Measurements from ENCODE around the gene EPS8L2. TPM values are rescaled to one million over a fixed set of nuclear protein-coding genes. Genes with fewer than 3 reads are reported as not detected.

The EPS8L2 gene
- total RNA-seq, 1 donor from 2014 or later, result 1.0 TPM

GRCh38 chr11:765025-765801, 59.2 kb downstream of the EPS8L2 start:
- Histone ChIP-seq H3K4me1 (ENCODE audit: control insufficient read depth in 3 of 3, insufficient read depth in 3 of 3, low read length in 3 of 3) (peaks cover 0 to 5% (median 0%) of the 10 kb centered on the region in 3 donors), H3K36me3 (ENCODE audit: control insufficient read depth in 3 of 3, insufficient read depth in 3 of 3, low read length in 3 of 3) (peaks cover 41 to 61% (median 50%) of the 10 kb centered on the region in 3 donors), H3K9me3 (ENCODE audit: control insufficient read depth in 3 of 3, low read length in 3 of 3) (no peaks in the 10 kb centered on the region), H3K4me3 (ENCODE audit: low read length in 3 of 3) (no peak overlapping the region), H3K27me3 (ENCODE audit: control insufficient read depth in 3 of 3, insufficient read depth in 3 of 3, low read length in 3 of 3) (no peaks in the 10 kb centered on the region), H3K9ac (ENCODE audit: low read depth in 1 of 3, low read length in 3 of 3) (no peak overlapping the region), H3K27ac (ENCODE audit: low read depth, low read length) (no peak overlapping the region)

DNA sequence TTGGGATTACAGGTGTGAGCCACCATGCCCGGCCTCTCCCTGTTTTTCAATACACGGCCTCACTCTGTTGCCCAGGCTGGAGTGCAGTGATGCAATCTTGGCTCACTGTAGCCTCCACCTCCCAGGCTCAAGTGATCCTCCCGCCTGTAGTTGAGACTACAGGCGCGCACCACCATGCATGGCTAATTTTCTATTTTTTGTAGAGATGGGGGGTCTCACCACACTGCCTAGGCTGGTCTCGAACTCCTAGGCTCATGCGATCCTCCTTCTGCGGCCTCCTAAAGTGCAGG, 59.7 kb downstream of the EPS8L2 start:
- Histone ChIP-seq H3K4me3 (ENCODE audit: low read length in 3 of 3) (no peak overlapping the region), H3K36me3 (ENCODE audit: control insufficient read depth in 3 of 3, insufficient read depth in 3 of 3, low read length in 3 of 3) (peaks cover 44 to 64% (median 51%) of the 10 kb centered on the region in 3 donors)

GRCh38 chr11:766106-766935, 60.3 kb downstream of the EPS8L2 start:
- Histone ChIP-seq H3K4me3 (ENCODE audit: low read length in 3 of 3) (no peak overlapping the region), H3K9ac (ENCODE audit: low read depth in 1 of 3, low read length in 3 of 3) (no peak overlapping the region), H3K9me3 (ENCODE audit: control insufficient read depth in 3 of 3, low read length in 3 of 3) (no peaks in the 10 kb centered on the region), H3K27ac (ENCODE audit: low read depth, low read length) (no peak overlapping the region), H3K4me1 (ENCODE audit: control insufficient read depth in 3 of 3, insufficient read depth in 3 of 3, low read length in 3 of 3) (peaks cover 0 to 5% (median 0%) of the 10 kb centered on the region in 3 donors), H3K27me3 (ENCODE audit: control insufficient read depth in 3 of 3, insufficient read depth in 3 of 3, low read length in 3 of 3) (no peaks in the 10 kb centered on the region), H3K36me3 (ENCODE audit: control insufficient read depth in 3 of 3, insufficient read depth in 3 of 3, low read length in 3 of 3) (peaks cover 48 to 65% (median 52%) of the 10 kb centered on the region in 3 donors)

More for the DNA sequence above, 59.7 kb downstream of the EPS8L2 start:
- Histone ChIP-seq H3K9me3 (ENCODE audit: control insufficient read depth in 3 of 3, low read length in 3 of 3) (no peaks in the 10 kb centered on the region), H3K27ac (ENCODE audit: low read depth, low read length) (no peak overlapping the region), H3K9ac (ENCODE audit: low read depth in 1 of 3, low read length in 3 of 3) (no peak overlapping the region), H3K4me1 (ENCODE audit: control insufficient read depth in 3 of 3, insufficient read depth in 3 of 3, low read length in 3 of 3) (peaks cover 0 to 5% (median 0%) of the 10 kb centered on the region in 3 donors), H3K27me3 (ENCODE audit: control insufficient read depth in 3 of 3, insufficient read depth in 3 of 3, low read length in 3 of 3) (no peaks in the 10 kb centered on the region)

DNA sequence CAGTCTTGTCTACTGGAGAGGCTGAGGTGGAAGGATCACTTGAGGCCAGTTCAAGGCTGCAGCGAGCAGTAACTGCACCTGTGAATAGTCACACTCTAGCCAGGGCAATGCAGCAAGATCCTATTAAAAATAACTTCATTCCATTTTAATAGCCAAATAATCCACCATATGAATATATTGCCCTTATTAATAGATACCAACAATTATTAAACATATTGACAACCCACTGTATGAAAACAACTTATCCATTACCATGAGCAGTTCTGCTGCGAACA, 60.8 kb downstream of the EPS8L2 start:
- Histone ChIP-seq H3K4me1 (ENCODE audit: control insufficient read depth in 3 of 3, insufficient read depth in 3 of 3, low read length in 3 of 3) (peaks cover 0 to 5% (median 0%) of the 10 kb centered on the region in 3 donors), H3K36me3 (ENCODE audit: control insufficient read depth in 3 of 3, insufficient read depth in 3 of 3, low read length in 3 of 3) (peaks cover 48 to 62% (median 50%) of the 10 kb centered on the region in 3 donors), H3K9me3 (ENCODE audit: control insufficient read depth in 3 of 3, low read length in 3 of 3) (no peaks in the 10 kb centered on the region), H3K27me3 (ENCODE audit: control insufficient read depth in 3 of 3, insufficient read depth in 3 of 3, low read length in 3 of 3) (no peaks in the 10 kb centered on the region), H3K27ac (ENCODE audit: low read depth, low read length) (no peak overlapping the region), H3K4me3 (ENCODE audit: low read length in 3 of 3) (no peak overlapping the region), H3K9ac (ENCODE audit: low read depth in 1 of 3, low read length in 3 of 3) (no peak overlapping the region)

GRCh38 chr11:767238-767637, 61.2 kb downstream of the EPS8L2 start:
- peaks cover 48 to 58% (median 50%) of the 10 kb centered on the region in 3 donors for H3K36me3 ChIP-seq (ENCODE audit: control insufficient read depth in 3 of 3, insufficient read depth in 3 of 3, low read length in 3 of 3)
- no peaks in the 10 kb centered on the region for H3K9me3 ChIP-seq (ENCODE audit: control insufficient read depth in 3 of 3, low read length in 3 of 3)
- H3K9ac ChIP-seq (ENCODE audit: low read depth in 1 of 3, low read length in 3 of 3), result no peak overlapping the region
- peaks cover 0 to 5% (median 0%) of the 10 kb centered on the region in 3 donors for H3K4me1 ChIP-seq (ENCODE audit: control insufficient read depth in 3 of 3, insufficient read depth in 3 of 3, low read length in 3 of 3)
- H3K4me3 ChIP-seq (ENCODE audit: low read length in 3 of 3), result no peak overlapping the region
- H3K27me3 ChIP-seq (ENCODE audit: control insufficient read depth in 3 of 3, insufficient read depth in 3 of 3, low read length in 3 of 3), result no peaks in the 10 kb centered on the region
- H3K27ac ChIP-seq (ENCODE audit: low read depth, low read length), result no peak overlapping the region

DNA sequence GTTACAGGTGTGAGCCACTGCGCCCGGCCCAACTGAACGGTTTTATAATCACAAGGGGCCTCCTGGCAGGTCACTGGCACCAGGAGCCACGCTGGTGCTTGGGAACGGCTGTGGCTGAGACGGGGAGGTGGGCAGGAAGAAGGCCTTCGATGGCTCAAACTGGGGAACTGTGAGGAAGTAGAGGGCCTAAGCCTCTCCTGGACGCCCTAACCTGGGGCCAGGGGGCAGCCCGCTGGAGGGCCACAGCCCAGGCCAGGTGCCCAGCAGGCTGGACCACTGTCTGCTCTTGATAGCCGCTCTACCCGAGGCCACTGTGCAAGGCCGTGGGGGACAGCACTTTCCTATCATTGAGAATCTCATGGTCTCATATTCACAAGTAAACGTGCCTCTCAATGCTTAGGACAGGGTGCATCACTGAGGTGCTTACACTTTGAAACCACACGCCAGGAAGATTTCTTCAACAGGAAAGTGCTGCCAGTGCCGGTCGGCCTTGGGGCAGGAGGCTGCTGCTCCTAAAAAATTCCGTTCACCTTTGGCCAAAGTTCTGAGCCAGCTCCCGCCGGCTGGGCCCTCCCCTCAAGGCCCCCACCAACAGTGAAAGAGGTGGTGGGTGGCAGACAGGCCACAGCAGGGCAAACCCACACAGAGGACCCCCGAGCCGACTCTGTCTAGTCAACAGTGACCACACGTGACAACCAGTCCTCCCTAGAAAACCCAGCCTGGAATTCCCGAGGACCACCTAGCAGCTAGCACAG, 64.0 kb downstream of the EPS8L2 start:
- Histone ChIP-seq H3K4me1 (ENCODE audit: control insufficient read depth in 3 of 3, insufficient read depth in 3 of 3, low read length in 3 of 3) (peaks cover 2 to 7% (median 2%) of the 10 kb centered on the region in 3 donors), H3K36me3 (ENCODE audit: control insufficient read depth in 3 of 3, insufficient read depth in 3 of 3, low read length in 3 of 3) (peaks cover 28 to 41% (median 37%) of the 10 kb centered on the region in 3 donors), H3K27me3 (ENCODE audit: control insufficient read depth in 3 of 3, insufficient read depth in 3 of 3, low read length in 3 of 3) (no peaks in the 10 kb centered on the region), H3K9ac (ENCODE audit: low read depth in 1 of 3, low read length in 3 of 3) (no peak overlapping the region), H3K9me3 (ENCODE audit: control insufficient read depth in 3 of 3, low read length in 3 of 3) (no peaks in the 10 kb centered on the region), H3K4me3 (ENCODE audit: low read length in 3 of 3) (no peak overlapping the region), H3K27ac (ENCODE audit: low read depth, low read length) (no peak overlapping the region)

- peaks cover 6 to 13% (median 8%) of the 10 kb centered on the region in 3 donors for H3K4me1 ChIP-seq (ENCODE audit: control insufficient read depth in 3 of 3, insufficient read depth in 3 of 3, low read length in 3 of 3)
- H3K27me3 ChIP-seq (ENCODE audit: control insufficient read depth in 3 of 3, insufficient read depth in 3 of 3, low read length in 3 of 3), result no peaks in the 10 kb centered on the region
- H3K9ac ChIP-seq (ENCODE audit: low read depth in 1 of 3, low read length in 3 of 3), result no peak overlapping the region
- H3K9me3 ChIP-seq (ENCODE audit: control insufficient read depth in 3 of 3, low read length in 3 of 3), result no peaks in the 10 kb centered on the region
- no peak overlapping the region for H3K4me3 ChIP-seq (ENCODE audit: low read length in 3 of 3)
- H3K36me3 ChIP-seq (ENCODE audit: control insufficient read depth in 3 of 3, insufficient read depth in 3 of 3, low read length in 3 of 3), result peaks cover 25 to 40% (median 32%) of the 10 kb centered on the region in 3 donors
- no peak overlapping the region for H3K27ac ChIP-seq (ENCODE audit: low read depth, low read length)
Measured at GRCh38 chr11:770642-771616, 64.9 kb downstream of the EPS8L2 start.

DNA sequence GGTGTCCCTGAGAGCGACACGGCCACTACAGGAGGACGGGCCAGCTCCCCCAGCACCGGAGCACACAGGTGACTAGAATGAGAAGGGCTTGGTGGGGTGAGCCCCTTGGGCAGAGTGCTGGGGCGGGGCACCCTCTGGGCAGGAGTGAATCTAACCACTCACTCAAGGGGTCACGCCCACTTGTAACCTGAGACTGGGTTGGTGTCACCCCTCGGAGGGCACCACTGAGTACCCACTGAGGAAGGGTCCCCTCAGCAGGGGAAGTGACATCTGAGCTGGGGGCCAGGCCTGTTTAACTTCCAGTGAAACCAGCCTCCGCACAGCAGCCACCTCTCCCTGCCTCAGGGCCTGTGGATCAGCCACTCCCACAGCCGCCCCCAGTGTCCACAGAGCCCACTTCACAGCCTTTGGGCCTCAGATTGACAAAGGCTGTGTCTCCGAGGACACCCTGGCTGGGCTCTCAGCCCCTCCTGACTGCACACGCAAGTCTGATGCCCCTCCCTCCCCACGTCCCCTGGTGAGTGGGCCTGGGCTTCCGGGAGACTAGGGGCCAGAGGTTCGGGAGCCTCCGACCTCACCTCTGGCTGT, 65.7 kb downstream of the EPS8L2 start:
- H3K36me3 ChIP-seq (ENCODE audit: control insufficient read depth in 3 of 3, insufficient read depth in 3 of 3, low read length in 3 of 3), result peaks cover 17 to 34% (median 27%) of the 10 kb centered on the region in 3 donors
- no peaks in the 10 kb centered on the region for H3K9me3 ChIP-seq (ENCODE audit: control insufficient read depth in 3 of 3, low read length in 3 of 3)
- no peak overlapping the region for H3K27ac ChIP-seq (ENCODE audit: low read depth, low read length)
- H3K4me3 ChIP-seq (ENCODE audit: low read length in 3 of 3), result no peak overlapping the region
- H3K27me3 ChIP-seq (ENCODE audit: control insufficient read depth in 3 of 3, insufficient read depth in 3 of 3, low read length in 3 of 3), result no peaks in the 10 kb centered on the region
- H3K4me1 ChIP-seq (ENCODE audit: control insufficient read depth in 3 of 3, insufficient read depth in 3 of 3, low read length in 3 of 3), result peaks cover 14 to 20% (median 15%) of the 10 kb centered on the region in 3 donors
- no peak overlapping the region for H3K9ac ChIP-seq (ENCODE audit: low read depth in 1 of 3, low read length in 3 of 3)

All from skeletal muscle tissue (tissue), 4 donors.